Neural cell (in vitro differentiated cells): ENCODE measurements around the gene DPP10.

Experiments
- CTCF ChIP-seq: fragments of 450-650 bp; IDR thresholded peaks from 2 replicates; pipeline ENCODE4 v1.5.1; 2014; ENCODE audit warnings: antibody characterized with exemption, mild to moderate bottlenecking, moderate library complexity; ENCODE audit not compliant: poor library complexity, severe bottlenecking
- EP300 ChIP-seq: fragments of 450-650 bp; conservative IDR thresholded peaks from 2 replicates; pipeline ENCODE4 v1.6.1; 2014; ENCODE audit warnings: antibody characterized with exemption, mild to moderate bottlenecking, moderate library complexity; ENCODE audit not compliant: poor library complexity, severe bottlenecking
- POLR2AphosphoS5 ChIP-seq: IDR thresholded peaks from 2 replicates; pipeline ENCODE4 v1.6.1; 2012
- REST ChIP-seq: IDR thresholded peaks from 2 replicates; pipeline ENCODE4 v1.6.1; 2012; ENCODE audit warnings: borderline replicate concordance
- TAF1 ChIP-seq: IDR thresholded peaks from 2 replicates; pipeline ENCODE4 v1.6.1; 2012; ENCODE audit warnings: low read depth

- TF ChIP-seq CTCF (no peak), TAF1 (no peak), REST (no peak), EP300 (no peak), POLR2AphosphoS5 (no peak)
Observed at GRCh38 chr2:115299199-115299598, 856.8 kb downstream of the DPP10 start.
